HG02610 (cell line): ENCODE data around the gene SELENOV.
"Not testable (repeated sequence)": the region's sequence is repeated elsewhere in the genome, so short reads cannot be mapped to it uniquely, and the experiment has no call there.

Experiments used
- ATAC-seq: cut with Tn5 transposase; IDR thresholded peaks from one replicate; pipeline ENCODE4 v1.9.1; 2021; ENCODE audit warnings: mild to moderate bottlenecking, moderate library complexity; ENCODE audit not compliant: unreplicated experiment

The SELENOV gene

GRCh38 chr19:39514840-39515550 is at the start of gene SELENOV:
Gene SELENOV, plus strand, starts transcription at chr19:39515139. Its CDS starts 74 bp downstream, at chr19:39515213.
- no peak for ATAC-seq

GRCh38 chr19:39465956-39466747 is 48.8 kb upstream of the SELENOV start:
- ATAC-seq, result no peak

GRCh38 chr19:39467941-39468340 is 47.0 kb upstream of the SELENOV start:
- ATAC-seq, result no peak

- ATAC-seq, result no peak
Measured at GRCh38 chr19:39469036-39469435, 45.9 kb upstream of the SELENOV start.

- ATAC-seq, result no peak
Measured at GRCh38 chr19:39469567-39469966, 45.4 kb upstream of the SELENOV start.

- no peak for ATAC-seq
Measured at GRCh38 chr19:39470724-39471339, 44.1 kb upstream of the SELENOV start.

GRCh38 chr19:39471756-39472536 is 43.0 kb upstream of the SELENOV start:
- no peak for ATAC-seq

GRCh38 chr19:39472746-39473442 is 42.0 kb upstream of the SELENOV start:
- no peak for ATAC-seq

- no peak for ATAC-seq
Measured at GRCh38 chr19:39473443-39473960, 41.4 kb upstream of the SELENOV start.

GRCh38 chr19:39474139-39474620 is 40.8 kb upstream of the SELENOV start:
- no peak for ATAC-seq

GRCh38 chr19:39475748-39476147 is 39.2 kb upstream of the SELENOV start:
- no peak for ATAC-seq

GRCh38 chr19:39479319-39479801 is 35.6 kb upstream of the SELENOV start:
- not testable (repeated sequence) for ATAC-seq

- ATAC-seq, result no peak
Measured at GRCh38 chr19:39479916-39480315, 35.0 kb upstream of the SELENOV start.

- peak; percentile 86 for ATAC-seq
Measured at GRCh38 chr19:39480337-39481228, 34.4 kb upstream of the SELENOV start, which contains the start of gene TIMM50. Gene TIMM50, plus strand, starts transcription at chr19:39480838. Its CDS starts 16 bp downstream, at chr19:39480854.

GRCh38 chr19:39481229-39481545 is 33.8 kb upstream of the SELENOV start:
- no peak for ATAC-seq

- no peak for ATAC-seq
Measured at GRCh38 chr19:39481676-39482075, 33.3 kb upstream of the SELENOV start.

- ATAC-seq, result no peak
Measured at GRCh38 chr19:39483141-39483540, 31.8 kb upstream of the SELENOV start.

GRCh38 chr19:39489756-39490155 is 25.2 kb upstream of the SELENOV start:
- no peak for ATAC-seq

GRCh38 chr19:39492225-39492624 is 22.7 kb upstream of the SELENOV start:
- no peak for ATAC-seq
